SK-N-SH (cell line): ENCODE results near the gene RAD51B. TPM values are rescaled to one million over a fixed set of nuclear protein-coding genes. Genes with fewer than 3 reads are reported as not detected.

ENCODE experiments used
- CTCF ChIA-PET: fragments of 300-600, 350-600 bp; formaldehyde crosslinking; extraction: SDS; loops from one replicate; lab custom pipeline; 2021; lab: Yijun Ruan, JAX
- POLR2A ChIA-PET: fragments of 350-600 bp; sonication (Branson Sonifier 250); formaldehyde crosslinking; extraction: SDS; loops from one replicate; lab custom pipeline; 2020; ENCODE audit warnings: antibody characterized with exemption, inconsistent platforms; lab: Yijun Ruan, JAX
- DNase-seq: peaks from one replicate; pipeline ENCODE4 v3.0.0; 2012
- H2AFZ ChIP-seq: fragments of 200-600 bp; sonication (generic); 2 replicates; pipeline ENCODE4 v1.8.1; 2016; ENCODE audit warnings: antibody characterized with exemption, mild to moderate bottlenecking, low read depth
- H3F3A ChIP-seq: fragments of 200-600 bp; sonication (generic); replicated peaks from 2 replicates; pipeline ENCODE3; 2016; ENCODE audit warnings: antibody characterized with exemption, mild to moderate bottlenecking; ENCODE audit not compliant: insufficient read depth
- H3K27ac ChIP-seq, 2 experiments: fragments of 200-500 bp in 1 of 2; fragments of 200-600 bp in 1 of 2; sonication (Bioruptor generic) in 1 of 2; sonication (generic), shearing (Covaris generic) in 1 of 2; 2 replicates each; pipeline versions ENCODE4 v1.5.1 to v1.6.1; 2014 to 2016; ENCODE audit warnings: low read depth in 2 of 2, inconsistent platforms in 1 of 2, low read length in 1 of 2, mild to moderate bottlenecking in 1 of 2, mixed read lengths in 1 of 2
- H3K27me3 ChIP-seq: fragments of 200-600 bp; sonication (generic), shearing (Covaris generic); 2 replicates; pipeline ENCODE4 v1.6.1; 2016; ENCODE audit warnings: mixed run types; ENCODE audit not compliant: insufficient read depth
- H3K36me3 ChIP-seq, 2 experiments: fragments of 200-500 bp in 1 of 2; fragments of 200-600 bp in 1 of 2; sonication (Bioruptor generic) in 1 of 2; sonication (generic) in 1 of 2; replicated peaks in 1 of 2; 2 replicates each; pipeline versions ENCODE3 to v1.5.1; 2014 to 2016; ENCODE audit warnings: low read length in 1 of 2, mild to moderate bottlenecking in 1 of 2; ENCODE audit not compliant: insufficient read depth in 2 of 2, control insufficient read depth in 1 of 2
- H3K4me1 ChIP-seq, 2 experiments: fragments of 200-500 bp in 1 of 2; fragments of 200-600 bp in 1 of 2; sonication (Bioruptor generic) in 1 of 2; sonication (generic), shearing (Covaris generic) in 1 of 2; 2 replicates each; pipeline versions ENCODE4 v1.5.1 to v1.6.1; 2014 to 2016; ENCODE audit warnings: low read depth in 1 of 2, low read length in 1 of 2, mixed run types in 1 of 2; ENCODE audit not compliant: insufficient read depth in 2 of 2, control insufficient read depth in 1 of 2
- H3K4me2 ChIP-seq: fragments of 200-600 bp; sonication (generic), shearing (Covaris generic); 2 replicates; pipeline ENCODE4 v1.6.1; 2017; ENCODE audit warnings: mixed run types
- H3K4me3 ChIP-seq, 2 experiments: fragments of 200-500 bp in 1 of 2; fragments of 200-600 bp in 1 of 2; sonication (Bioruptor generic) in 1 of 2; sonication (generic), shearing (Covaris generic) in 1 of 2; 2 replicates each; pipeline versions ENCODE4 v1.5.1 to v1.8.1; 2014 to 2016; ENCODE audit warnings: low read depth in 2 of 2, inconsistent platforms in 1 of 2, low read length in 1 of 2, mild to moderate bottlenecking in 1 of 2, mixed read lengths in 1 of 2, moderate library complexity in 1 of 2
- H3K79me2 ChIP-seq: fragments of 200-600 bp; sonication (generic); 2 replicates; pipeline ENCODE4 v1.8.1; 2017; ENCODE audit warnings: mild to moderate bottlenecking; ENCODE audit not compliant: insufficient read depth
- H3K9ac ChIP-seq: fragments of 200-600 bp; sonication (generic); 2 replicates; pipeline ENCODE4 v1.6.1; 2017; ENCODE audit warnings: mixed run types
- H3K9me2 ChIP-seq: fragments of 200-600 bp; sonication (generic); 2 replicates; pipeline ENCODE4 v1.6.1; 2017; ENCODE audit warnings: mixed run types
- H3K9me3 ChIP-seq: fragments of 200-600 bp; sonication (generic); 2 replicates; pipeline ENCODE4 v1.6.1; 2017; ENCODE audit warnings: mixed run types, mild to moderate bottlenecking, moderate library complexity
- H4K20me1 ChIP-seq: fragments of 200-600 bp; sonication (generic); 2 replicates; pipeline ENCODE4 v1.6.1; 2017; ENCODE audit warnings: mild to moderate bottlenecking, mixed run types; ENCODE audit not compliant: insufficient read depth
- CHD2 ChIP-seq: fragments of 150-350 bp; IDR thresholded peaks from 2 replicates; pipeline ENCODE4 v1.6.1; 2018; ENCODE audit warnings: low read length; ENCODE audit not compliant: partially characterized antibody
- EZH2phosphoT487 ChIP-seq: fragments of 200-600 bp; sonication (generic); IDR thresholded peaks from 2 replicates; pipeline ENCODE4 v1.6.1; 2017; ENCODE audit warnings: low read depth, mixed run types, mild to moderate bottlenecking, antibody characterized with exemption, moderate library complexity, borderline replicate concordance
- FOXJ3 ChIP-seq: sonication (generic); formaldehyde crosslinking; IDR thresholded peaks from 2 replicates; pipeline ENCODE4 v1.5.1; 2020; ENCODE audit warnings: mild to moderate bottlenecking, missing genetic modification reagents
- FOXM1 ChIP-seq: IDR thresholded peaks from 2 replicates; pipeline ENCODE4 v1.4.0; 2012; ENCODE audit warnings: low read depth, mild to moderate bottlenecking
- JUND ChIP-seq: IDR thresholded peaks from 2 replicates; pipeline ENCODE4 v1.4.0; 2012
- PBX3 ChIP-seq: IDR thresholded peaks from 2 replicates; pipeline ENCODE4; 2012
- RAD21 ChIP-seq: IDR thresholded peaks from 2 replicates; pipeline ENCODE4 v1.6.1; 2012; ENCODE audit warnings: mild to moderate bottlenecking, low read length
- RXRA ChIP-seq: IDR thresholded peaks from 2 replicates; pipeline ENCODE4 v1.4.0; 2012; ENCODE audit warnings: low read depth, mild to moderate bottlenecking, borderline replicate concordance
- SIN3A ChIP-seq: IDR thresholded peaks from 2 replicates; pipeline ENCODE4 v1.6.1; 2012; ENCODE audit warnings: low read depth, mild to moderate bottlenecking, low read length, moderate library complexity, borderline replicate concordance
- TCF12 ChIP-seq: IDR thresholded peaks from 2 replicates; pipeline ENCODE4 v1.4.0; 2012
- USF1 ChIP-seq: IDR thresholded peaks from 2 replicates; pipeline ENCODE4 v1.4.0; 2012; ENCODE audit warnings: low read depth, borderline replicate concordance
- YY1 ChIP-seq: IDR thresholded peaks from 2 replicates; pipeline ENCODE4 v1.4.0; 2012; ENCODE audit warnings: low read depth, mild to moderate bottlenecking
- WGBS: methylation state at CpG from one replicate; pipeline ENCODE4 v1.1.6; 2017; ENCODE audit warnings: low lambda C conversion rate; 5-methylcytosine and 5-hydroxymethylcytosine counted together
- polyA plus RNA-seq, 3 experiments: library from polyadenylated mRNA; depleted of rRNA; stranded (reverse); fragments of >200 nt; gene quantifications; 2 replicates each; pipeline ENCODE4 v1.2.3, GENCODE V29; 2012
- TF ChIP-seq, protein P1 (sequence below): IDR thresholded peaks from 2 replicates; pipeline ENCODE4 v1.4.0; 2012; ENCODE audit warnings: low read depth
- TF ChIP-seq, protein P2 (sequence below): IDR thresholded peaks from 2 replicates; pipeline ENCODE4 v1.4.0; 2012; ENCODE audit warnings: low read depth, borderline replicate concordance
- TF ChIP-seq, protein P3 (sequence below): fragments of 150-350 bp; IDR thresholded peaks from 2 replicates; pipeline ENCODE4 v1.6.1; 2016; ENCODE audit warnings: mild to moderate bottlenecking, low read depth, low read length

RAD51B gene
- polyA plus RNA-seq, 1 of the 3 experiments (the other 2 are of a cell fraction), result 6.0 TPM

GRCh38 chr14:68011406-68012028, 191.9 kb downstream of the RAD51B start:
- CTCF ChIA-PET, result no interaction called here
- 57% methylated on average over 4 of the region's 4 CpGs for WGBS

GRCh38 chr14:68012871-68013270, 193.3 kb downstream of the RAD51B start:
- no peak overlapping the region for H3K4me2 ChIP-seq
- no peak overlapping the region for H2AFZ ChIP-seq
- CTCF ChIA-PET, result no interaction called here

More at GRCh38 chr14:68011406-68012028, 191.9 kb downstream of the RAD51B start:
- Histone ChIP-seq H3K4me2 (peak overlapping the region; percentile 24; the same call in 1 of the 2 replicates), H3K9ac (no peak overlapping the region), H3K27ac (peak overlapping the region; percentile 19 to 58; a peak in 3 of 4 replicates), H3K9me3 (no peaks in the 10 kb centered on the region), H3F3A (no peaks in the 10 kb centered on the region), H3K4me1 (no peaks in the 10 kb centered on the region; a peak in 3 of 4 replicates), H2AFZ (peak overlapping the region; percentile 11; the same call in 1 of the 2 replicates), H4K20me1 (no peaks in the 10 kb centered on the region), H3K79me2 (no peaks in the 10 kb centered on the region), H3K36me3 (no peaks in the 10 kb centered on the region), H3K4me3 (no peak overlapping the region)
- no peak for DNase-seq
- TF ChIP-seq JUND (0 out of 2 replicates have a peak, but pooled peaks have one; percentile 5), SIN3A (no peak), PBX3 (peak; percentile 28)
- TF ChIP-seq, all 33 proteins: peak for 2
- POLR2A ChIA-PET, result no interaction called here
- H3K9me2 ChIP-seq, result no peaks in the 10 kb centered on the region
- no peaks in the 10 kb centered on the region for H3K27me3 ChIP-seq

More at GRCh38 chr14:68012871-68013270, 193.3 kb downstream of the RAD51B start:
- H3K79me2 ChIP-seq, result no peaks in the 10 kb centered on the region
- POLR2A ChIA-PET, result no interaction called here
- no peaks in the 10 kb centered on the region for H3K27me3 ChIP-seq
- no peaks in the 10 kb centered on the region for H3K36me3 ChIP-seq
- WGBS, result 82% methylated on average over 1 of the region's 1 CpG
- no peak overlapping the region; a peak in 1 of 4 replicates for H3K27ac ChIP-seq
- H3K9me2 ChIP-seq, result no peaks in the 10 kb centered on the region
- no peaks in the 10 kb centered on the region for H3K9me3 ChIP-seq
- no peak overlapping the region for H3K9ac ChIP-seq
- no peaks in the 10 kb centered on the region; a peak in 3 of 4 replicates for H3K4me1 ChIP-seq
- no peaks in the 10 kb centered on the region for H4K20me1 ChIP-seq
- H3F3A ChIP-seq, result no peaks in the 10 kb centered on the region
- DNase-seq, result no peak
- no peak overlapping the region for H3K4me3 ChIP-seq
- TF ChIP-seq RAD21 (no peak), CHD2 (no peak), EZH2phosphoT487 (no peak), FOXM1 (no peak), YY1 (no peak), JUND (no peak), TCF12 (no peak), USF1 (no peak), FOXJ3 (CRISPR knock-in tag) (no peak), RXRA (no peak)
- TF ChIP-seq, protein P1, sequence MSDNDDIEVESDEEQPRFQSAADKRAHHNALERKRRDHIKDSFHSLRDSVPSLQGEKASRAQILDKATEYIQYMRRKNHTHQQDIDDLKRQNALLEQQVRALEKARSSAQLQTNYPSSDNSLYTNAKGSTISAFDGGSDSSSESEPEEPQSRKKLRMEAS, result no peak
- TF ChIP-seq, protein P2, sequence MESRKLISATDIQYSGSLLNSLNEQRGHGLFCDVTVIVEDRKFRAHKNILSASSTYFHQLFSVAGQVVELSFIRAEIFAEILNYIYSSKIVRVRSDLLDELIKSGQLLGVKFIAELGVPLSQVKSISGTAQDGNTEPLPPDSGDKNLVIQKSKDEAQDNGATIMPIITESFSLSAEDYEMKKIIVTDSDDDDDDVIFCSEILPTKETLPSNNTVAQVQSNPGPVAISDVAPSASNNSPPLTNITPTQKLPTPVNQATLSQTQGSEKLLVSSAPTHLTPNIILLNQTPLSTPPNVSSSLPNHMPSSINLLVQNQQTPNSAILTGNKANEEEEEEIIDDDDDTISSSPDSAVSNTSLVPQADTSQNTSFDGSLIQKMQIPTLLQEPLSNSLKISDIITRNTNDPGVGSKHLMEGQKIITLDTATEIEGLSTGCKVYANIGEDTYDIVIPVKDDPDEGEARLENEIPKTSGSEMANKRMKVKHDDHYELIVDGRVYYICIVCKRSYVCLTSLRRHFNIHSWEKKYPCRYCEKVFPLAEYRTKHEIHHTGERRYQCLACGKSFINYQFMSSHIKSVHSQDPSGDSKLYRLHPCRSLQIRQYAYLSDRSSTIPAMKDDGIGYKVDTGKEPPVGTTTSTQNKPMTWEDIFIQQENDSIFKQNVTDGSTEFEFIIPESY, result no peak
- TF ChIP-seq, protein P3, sequence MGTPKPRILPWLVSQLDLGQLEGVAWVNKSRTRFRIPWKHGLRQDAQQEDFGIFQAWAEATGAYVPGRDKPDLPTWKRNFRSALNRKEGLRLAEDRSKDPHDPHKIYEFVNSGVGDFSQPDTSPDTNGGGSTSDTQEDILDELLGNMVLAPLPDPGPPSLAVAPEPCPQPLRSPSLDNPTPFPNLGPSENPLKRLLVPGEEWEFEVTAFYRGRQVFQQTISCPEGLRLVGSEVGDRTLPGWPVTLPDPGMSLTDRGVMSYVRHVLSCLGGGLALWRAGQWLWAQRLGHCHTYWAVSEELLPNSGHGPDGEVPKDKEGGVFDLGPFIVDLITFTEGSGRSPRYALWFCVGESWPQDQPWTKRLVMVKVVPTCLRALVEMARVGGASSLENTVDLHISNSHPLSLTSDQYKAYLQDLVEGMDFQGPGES, result no peak
